NCI-H1417 treated with DMSO at 0.1 percent for 48 hours (cell line): ENCODE results near the gene HRH2.
"Not testable (repeated sequence)": the region's sequence is repeated elsewhere in the genome, so short reads cannot be mapped to it uniquely, and the experiment has no call there.

Source experiments
- DNase-seq: peaks from one replicate; lab custom pipeline; 2025; lab: John Stamatoyannopoulos, UW

The HRH2 gene

GRCh38 chr5:175649967-175650366 is 7.9 kb upstream of the HRH2 start:
- no peak for DNase-seq

- not testable (repeated sequence) for DNase-seq
Observed at GRCh38 chr5:175650430-175651205, 7.3 kb upstream of the HRH2 start.

GRCh38 chr5:175652741-175653663 is 4.9 kb upstream of the HRH2 start:
- DNase-seq = no peak

GRCh38 chr5:175653763-175654162 is 4.1 kb upstream of the HRH2 start:
- no peak for DNase-seq

GRCh38 chr5:175654339-175654738 is 3.5 kb upstream of the HRH2 start:
- DNase-seq = peak; percentile 15

GRCh38 chr5:175654807-175655206 is 3.1 kb upstream of the HRH2 start:
- no peak for DNase-seq

GRCh38 chr5:175655411-175655810 is 2.5 kb upstream of the HRH2 start:
- no peak for DNase-seq

GRCh38 chr5:175656966-175657365 is 905 bp upstream of the HRH2 start:
- no peak for DNase-seq

- no peak for DNase-seq
Observed at GRCh38 chr5:175658299-175659145, 651 bp downstream of the HRH2 start.

- no peak for DNase-seq
Observed at GRCh38 chr5:175659546-175660253, 1.8 kb downstream of the HRH2 start.

- DNase-seq = no peak
Observed at GRCh38 chr5:175663186-175664184, 5.6 kb downstream of the HRH2 start.

GRCh38 chr5:175664723-175665122 is 6.9 kb downstream of the HRH2 start:
- no peak for DNase-seq

- DNase-seq = no peak
Observed at GRCh38 chr5:175666216-175666615, 8.3 kb downstream of the HRH2 start.

- DNase-seq = no peak
Observed at GRCh38 chr5:175668006-175668405, 10.1 kb downstream of the HRH2 start.

GRCh38 chr5:175670372-175670771 is 12.5 kb downstream of the HRH2 start:
- no peak for DNase-seq

- DNase-seq = no peak
Observed at GRCh38 chr5:175671013-175671412, 13.1 kb downstream of the HRH2 start.

GRCh38 chr5:175672976-175673648 is 15.2 kb downstream of the HRH2 start:
- DNase-seq = no peak

- no peak for DNase-seq
Observed at GRCh38 chr5:175674731-175675346, 17.0 kb downstream of the HRH2 start.

GRCh38 chr5:175675873-175676272 is 18.0 kb downstream of the HRH2 start:
- no peak for DNase-seq
